Right lobe of liver (tissue), 4 donors: ENCODE data around the gene GPR3.

Source experiments
- CTCF ChIP-seq, 4 donors: fragments of 200-600 bp in 3 of 4; fragments of 450-650 bp in 1 of 4; IDR thresholded peaks; one replicate each; pipeline versions ENCODE4 v1.5.1 to v1.8.0; 2016 to 2022; ENCODE audit warnings: antibody characterized with exemption in 4 of 4, mild to moderate bottlenecking in 2 of 4
- POLR2A ChIP-seq: fragments of 450-650 bp; IDR thresholded peaks from one replicate; pipeline ENCODE4 v1.6.1; 2017; ENCODE audit warnings: antibody characterized with exemption, mild to moderate bottlenecking
- donor health status: DM: no; HTN: no; CAD: no.
- donor health status: DM: no; HTN: no; CAD: no.
- donor health status: DM: no; HTN: yes; CAD: no.

- TF ChIP-seq CTCF (IDR thresholded peaks at IDR 0.05) (no peak), POLR2A (no peak)
These were observed 46.2 kb downstream of the GPR3 start for GRCh38 chr1:27438621-27439061.
